Caco-2 (cell line): Measurements from ENCODE around the gene ARHGAP27. TPM values are rescaled to one million over a fixed set of nuclear protein-coding genes. Genes with fewer than 3 reads are reported as not detected.
"Not testable (repeated sequence)": the region's sequence is repeated elsewhere in the genome, so short reads cannot be mapped to it uniquely, and the experiment has no call there.

ENCODE experiments used
- Bru-seq: library from RNA; stranded (reverse); fragments of 400-500 nt; gene quantifications from one replicate; lab custom pipeline; 2021; lab: Mats Ljungman, UMichigan
- BruChase-seq, 2 experiments: library from RNA; stranded (reverse); fragments of 400-500 nt; gene quantifications; one replicate each; lab custom pipeline; 2021; lab: Mats Ljungman, UMichigan
- BruUV-seq: library from RNA; stranded (reverse); fragments of 400-500 nt; replicated peaks from 2 replicates; lab custom pipeline; 2021; lab: Mats Ljungman, UMichigan
- CTCF ChIA-PET: fragments of 300-600 bp; sonication (Branson Sonifier 250); formaldehyde crosslinking; loops from one replicate; lab custom pipeline; 2022; ENCODE audit warnings: antibody characterized with exemption; lab: Charles Lee
- POLR2A ChIA-PET: fragments of 300-600 bp; sonication (Branson Sonifier 250); formaldehyde crosslinking; loops from one replicate; lab custom pipeline; 2022; ENCODE audit warnings: antibody characterized with exemption; lab: Charles Lee
- DNase-seq, 2 experiments: peaks; one replicate each; pipeline versions ENCODE4 v3.0.0 to v3.0.0-alpha.2; 2020 to 2022
- H3K27me3 ChIP-seq: replicated peaks from 2 replicates; pipeline ENCODE4 v1.6.0; 2011; ENCODE audit warnings: low read length; ENCODE audit not compliant: control insufficient read depth, insufficient read depth
- H3K36me3 ChIP-seq: 2 replicates; pipeline ENCODE4 v1.5.1; 2011; ENCODE audit warnings: low read length; ENCODE audit not compliant: control insufficient read depth, insufficient read depth
- H3K4me1 ChIP-seq: fragments of 250-450 bp; sonication (Bioruptor Pico); 2 replicates; pipeline ENCODE4 v1.5.1; 2020; ENCODE audit warnings: mild to moderate bottlenecking
- H3K4me3 ChIP-seq: 2 replicates; pipeline ENCODE4 v1.5.1; 2011; ENCODE audit warnings: low read depth, mild to moderate bottlenecking, control low read depth, low read length
- H3K9me3 ChIP-seq: fragments of 250-450 bp; sonication (Bioruptor Pico); 2 replicates; pipeline ENCODE4 v1.5.1; 2020; ENCODE audit warnings: mild to moderate bottlenecking, moderate library complexity
- H3K27ac Mint-ChIP-seq: one replicate; pipeline ENCODE4 v1.8.0; 2022; ENCODE audit warnings: mixed read lengths; ENCODE audit not compliant: unreplicated experiment
- H3K27me3 Mint-ChIP-seq: one replicate; pipeline ENCODE4 v1.8.0; 2022; ENCODE audit warnings: mixed read lengths; ENCODE audit not compliant: insufficient read depth, unreplicated experiment
- H3K36me3 Mint-ChIP-seq: one replicate; pipeline ENCODE4 v1.8.0; 2022; ENCODE audit warnings: mild to moderate bottlenecking, mixed read lengths; ENCODE audit not compliant: insufficient read depth, unreplicated experiment
- H3K4me1 Mint-ChIP-seq: one replicate; pipeline ENCODE4 v1.8.0; 2022; ENCODE audit warnings: low read depth, mixed read lengths; ENCODE audit not compliant: unreplicated experiment
- H3K4me3 Mint-ChIP-seq: one replicate; pipeline ENCODE4 v1.8.0; 2022; ENCODE audit warnings: mild to moderate bottlenecking, moderate library complexity, mixed read lengths; ENCODE audit not compliant: unreplicated experiment
- H3K9me3 Mint-ChIP-seq: one replicate; pipeline ENCODE4 v1.8.0; 2022; ENCODE audit warnings: mixed read lengths; ENCODE audit not compliant: unreplicated experiment
- CTCF ChIP-seq, 2 experiments: fragments of 200-600 bp in 1 of 2; IDR thresholded peaks; 1 replicate in 1 of 2; 2 replicates in 1 of 2; pipeline versions ENCODE4 v1.5.1 to v1.8.0; 2011 to 2022; ENCODE audit warnings: antibody characterized with exemption in 1 of 2, control low read depth in 1 of 2, inconsistent platforms in 1 of 2, low read depth in 1 of 2, low read length in 1 of 2, mild to moderate bottlenecking in 1 of 2, moderate library complexity in 1 of 2; ENCODE audit not compliant: insufficient read depth in 1 of 2, severe bottlenecking in 1 of 2, unreplicated experiment in 1 of 2
- intact Hi-C: fragments of 100-400 bp; cut with micrococcal nuclease; formaldehyde crosslinking; loops from one replicate; pipeline ENCODE4 v1.10.0; 2022; ENCODE audit not compliant: unreplicated experiment
- long read RNA-seq: library from polyadenylated mRNA; stranded (forward); transcript quantifications from one replicate; pipeline ENCODE4 v2.0.0, GENCODE V29; 2022
- total RNA-seq: library from RNA; stranded (reverse); gene quantifications from 2 replicates; pipeline ENCODE4 v1.2.3, GENCODE V29; 2022

The ARHGAP27 gene, protein sequence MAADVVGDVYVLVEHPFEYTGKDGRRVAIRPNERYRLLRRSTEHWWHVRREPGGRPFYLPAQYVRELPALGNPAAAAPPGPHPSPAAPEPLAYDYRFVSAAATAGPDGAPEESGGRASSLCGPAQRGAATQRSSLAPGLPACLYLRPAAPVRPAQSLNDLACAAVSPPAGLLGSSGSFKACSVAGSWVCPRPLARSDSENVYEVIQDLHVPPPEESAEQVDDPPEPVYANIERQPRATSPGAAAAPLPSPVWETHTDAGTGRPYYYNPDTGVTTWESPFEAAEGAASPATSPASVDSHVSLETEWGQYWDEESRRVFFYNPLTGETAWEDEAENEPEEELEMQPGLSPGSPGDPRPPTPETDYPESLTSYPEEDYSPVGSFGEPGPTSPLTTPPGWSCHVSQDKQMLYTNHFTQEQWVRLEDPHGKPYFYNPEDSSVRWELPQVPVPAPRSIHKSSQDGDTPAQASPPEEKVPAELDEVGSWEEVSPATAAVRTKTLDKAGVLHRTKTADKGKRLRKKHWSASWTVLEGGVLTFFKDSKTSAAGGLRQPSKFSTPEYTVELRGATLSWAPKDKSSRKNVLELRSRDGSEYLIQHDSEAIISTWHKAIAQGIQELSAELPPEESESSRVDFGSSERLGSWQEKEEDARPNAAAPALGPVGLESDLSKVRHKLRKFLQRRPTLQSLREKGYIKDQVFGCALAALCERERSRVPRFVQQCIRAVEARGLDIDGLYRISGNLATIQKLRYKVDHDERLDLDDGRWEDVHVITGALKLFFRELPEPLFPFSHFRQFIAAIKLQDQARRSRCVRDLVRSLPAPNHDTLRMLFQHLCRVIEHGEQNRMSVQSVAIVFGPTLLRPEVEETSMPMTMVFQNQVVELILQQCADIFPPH
- 35.9 and 40.2 TPM in 2 replicates for total RNA-seq
- percentile 66 among the genes with signal in this experiment for Bru-seq, nascent RNA
- percentile 68 among the genes with signal in this experiment for BruChase-seq, experiment 1, labeled RNA remaining after a 2-hour chase
- percentile 70 among the genes with signal in this experiment for BruChase-seq, experiment 2, labeled RNA remaining after a 6-hour chase
- long read RNA-seq, full-length matches to known transcripts, result 6 of 58 reads
- long read RNA-seq, partial matches to known transcripts, result 11 of 58 reads
- long read RNA-seq, other reads (novel, unspliced or antisense), result 41 of 58 reads

DNA sequence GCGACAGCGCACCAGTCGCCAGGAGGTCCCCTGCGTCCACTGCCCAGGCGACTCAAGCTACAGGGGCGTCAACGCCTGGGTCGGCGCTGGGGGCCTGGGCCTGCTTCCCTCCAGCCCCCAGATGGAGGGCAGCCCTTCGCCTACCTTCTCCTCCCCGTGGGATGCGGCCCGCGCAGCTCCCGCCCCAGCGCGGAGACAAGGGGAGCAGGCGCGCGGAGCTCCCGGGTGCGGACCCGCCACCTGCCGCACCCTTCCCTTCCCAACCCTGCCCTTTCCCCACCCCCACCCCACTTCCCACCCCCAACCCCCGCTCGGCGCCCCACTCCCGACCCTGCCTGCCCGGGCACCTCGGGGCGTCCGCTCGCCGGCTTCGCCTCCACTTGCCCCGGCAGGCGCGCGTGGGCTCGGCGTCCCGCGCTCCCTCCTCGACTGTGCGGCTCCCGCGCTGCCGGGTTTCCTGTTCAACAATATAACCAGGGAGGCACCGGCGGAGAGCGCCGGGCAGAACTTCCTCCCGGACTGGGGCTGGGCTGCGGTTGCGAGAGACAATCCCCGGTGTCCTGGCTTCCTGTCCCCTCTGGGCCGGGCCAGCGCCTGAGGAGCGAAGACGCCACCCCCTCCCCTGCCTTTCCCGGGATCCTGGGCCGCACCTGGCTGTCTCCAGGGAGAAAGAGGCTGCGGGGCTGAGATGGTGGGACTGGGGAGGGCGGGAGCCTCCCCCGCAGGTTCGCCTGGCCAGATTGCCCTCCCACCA, at the start of gene ARHGAP27:
TSS of gene ARHGAP27 (minus strand) at position 466 of the 754 bp plus-strand sequence. CDS start 2,591 bp downstream, outside the sequence.
- Mint-ChIP-seq H3K9me3 (no peaks in the 10 kb centered on the region), H3K27me3 (no peaks in the 10 kb centered on the region), H3K27ac (peak within 1 kb of the TSS; percentile 88), H3K4me3 (peak within 1 kb of the TSS; percentile 97), H3K4me1 (no peaks in the 10 kb centered on the region), H3K36me3 (peaks cover 6% of the 10 kb centered on the region)
- no peak for TF ChIP-seq CTCF (IDR thresholded peaks at IDR 0.05; ENCODE audit: insufficient read depth in 1 of 2, low read depth in 1 of 2, low read length in 1 of 2, severe bottlenecking in 1 of 2, unreplicated experiment in 1 of 2)
- ChIA-PET POLR2A (interaction anchor here (1.7 kb wide), 1 partner anchor 61 kb away, joined by 4 read pairs; no protein-coding TSS in a partner anchor), CTCF (no interaction called here)
- H3K9me3 ChIP-seq, result no peaks in the 10 kb centered on the region
- 0 out of 2 replicates have a peak, but pooled peaks cover 4% of the 10 kb centered on the region for H3K4me1 ChIP-seq
- no peaks in the 10 kb centered on the region for H3K36me3 ChIP-seq
- peak within 1 kb of the TSS; percentile 69 for H3K4me3 ChIP-seq
- no peaks in the 10 kb centered on the region for H3K27me3 ChIP-seq
- DNase-seq, result peak in 1 of 2 experiments; percentile 39
- intact Hi-C loops, result no loop called here
- BruUV-seq, result no TSS peak

GRCh38 chr17:45482317-45482716, 49.6 kb upstream of the ARHGAP27 start:
- BruUV-seq, H3K4me3 Mint-ChIP-seq, POLR2A ChIA-PET, H3K4me1 ChIP-seq, H3K27me3 ChIP-seq, H3K36me3 Mint-ChIP-seq, H3K27ac Mint-ChIP-seq, CTCF ChIA-PET, DNase-seq, H3K27me3 Mint-ChIP-seq, intact Hi-C loops, H3K9me3 ChIP-seq, H3K4me1 Mint-ChIP-seq, H3K36me3 ChIP-seq, H3K9me3 Mint-ChIP-seq, H3K4me3 ChIP-seq: not testable (repeated sequence)

DNA sequence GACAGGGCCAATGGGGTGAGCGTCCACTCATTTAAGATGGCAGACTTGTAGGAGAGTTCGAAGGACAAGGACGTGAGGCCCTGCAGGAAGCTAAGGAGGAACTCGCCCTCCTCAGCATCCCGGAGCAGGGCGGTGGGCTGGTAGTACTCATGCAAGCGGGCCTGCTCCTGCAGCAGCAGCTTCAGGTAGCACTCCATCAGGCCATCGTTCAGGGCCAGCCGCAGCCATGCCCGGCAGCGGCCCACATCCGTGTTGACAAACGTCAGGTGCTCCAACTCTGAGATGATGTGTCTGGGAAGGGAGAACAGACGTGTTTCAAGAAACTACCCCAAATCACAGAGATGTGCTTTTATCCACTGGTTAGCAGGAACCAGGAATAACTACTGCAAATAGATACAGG, 42.8 kb upstream of the ARHGAP27 start:
- POLR2A ChIA-PET, H3K9me3 Mint-ChIP-seq, BruUV-seq, CTCF ChIA-PET, H3K27ac Mint-ChIP-seq, DNase-seq, intact Hi-C loops, H3K9me3 ChIP-seq, H3K4me3 ChIP-seq, H3K36me3 ChIP-seq, H3K27me3 ChIP-seq, H3K27me3 Mint-ChIP-seq, H3K4me1 Mint-ChIP-seq, H3K4me1 ChIP-seq, H3K4me3 Mint-ChIP-seq: not testable (repeated sequence)
- H3K36me3 Mint-ChIP-seq, result peaks cover 21% of the 10 kb centered on the region

- not testable (repeated sequence) for H3K9me3 Mint-ChIP-seq
These were observed 39.6 kb upstream of the ARHGAP27 start for GRCh38 chr17:45472249-45472648.

DNA sequence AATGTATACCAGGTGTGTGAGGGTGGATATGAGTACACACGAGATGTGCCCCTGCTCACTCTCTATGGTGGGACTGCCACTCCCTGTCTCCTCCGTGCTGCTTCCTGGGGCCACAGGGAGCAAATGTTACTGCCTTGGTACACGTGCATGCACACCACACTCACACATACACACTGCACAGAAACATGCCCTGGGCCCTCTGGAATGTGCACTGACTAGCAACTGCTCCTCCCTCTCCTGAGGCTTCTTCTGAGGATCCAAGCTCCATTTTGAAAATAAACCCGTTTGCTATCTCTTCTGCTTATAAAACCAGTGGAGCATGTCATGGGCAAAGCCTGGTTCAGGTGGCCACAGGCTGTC, 36.5 kb upstream of the ARHGAP27 start:
- H3K27me3 ChIP-seq, intact Hi-C loops, POLR2A ChIA-PET, H3K4me1 Mint-ChIP-seq, H3K27me3 Mint-ChIP-seq, DNase-seq, H3K9me3 Mint-ChIP-seq, H3K27ac Mint-ChIP-seq, CTCF ChIA-PET, H3K4me3 Mint-ChIP-seq, H3K4me1 ChIP-seq, H3K36me3 ChIP-seq, H3K4me3 ChIP-seq, H3K9me3 ChIP-seq, BruUV-seq, H3K36me3 Mint-ChIP-seq: not testable (repeated sequence)

More at GRCh38 chr17:45472249-45472648, 39.6 kb upstream of the ARHGAP27 start:
- DNase-seq, H3K4me1 ChIP-seq, H3K4me3 Mint-ChIP-seq, H3K27me3 ChIP-seq, H3K4me1 Mint-ChIP-seq, intact Hi-C loops, H3K27me3 Mint-ChIP-seq, POLR2A ChIA-PET, CTCF ChIA-PET, H3K9me3 ChIP-seq, H3K36me3 ChIP-seq, H3K4me3 ChIP-seq, BruUV-seq, H3K27ac Mint-ChIP-seq: not testable (repeated sequence)
- H3K36me3 Mint-ChIP-seq, result peaks cover 19% of the 10 kb centered on the region
